Measurements from ENCODE around the gene DOCK9. TPM values are rescaled to one million over a fixed set of nuclear protein-coding genes. Genes with fewer than 3 reads are reported as not detected.

Gene DOCK9
- total and polyA plus RNA-seq, 2 donors (not counting 3 experiments of a cell fraction or from before 2014, with no cell fraction given), result 147 to 323 TPM

- CTCF ChIA-PET, result no interaction called here
- TF ChIP-seq POLR2AphosphoS5 (IDR thresholded peaks at IDR 0.05; ENCODE audit: insufficient read depth, low read depth, low read length) (no peak), GATA2 (IDR thresholded peaks at IDR 0.05; ENCODE audit: insufficient read depth, insufficient read length, low read depth, low read length) (no peak), MAX (IDR thresholded peaks at IDR 0.05; ENCODE audit: insufficient read depth, insufficient read length) (no peak), CTCF (IDR thresholded peaks at IDR 0.05; ENCODE audit: extremely low read depth in 1 of 2, insufficient read depth in 1 of 2, low read depth in 1 of 2, low read length in 2 of 2) (no peak), EZH2 (IDR thresholded peaks at IDR 0.05; ENCODE audit: borderline replicate concordance, low read depth, low read length, severe bottlenecking) (no peak), JUN (IDR thresholded peaks at IDR 0.05; ENCODE audit: borderline replicate concordance, insufficient read depth, insufficient read length, low read depth) (no peak), FOS (IDR thresholded peaks at IDR 0.05; ENCODE audit: borderline replicate concordance, insufficient read depth, low read length) (no peak), POLR2A (IDR thresholded peaks at IDR 0.05; ENCODE audit: low read depth, low read length) (no peak), MYC (IDR thresholded peaks at IDR 0.05; ENCODE audit: low read depth, low read length) (no peak)
- Histone ChIP-seq H3K27me3 (ENCODE audit: control insufficient read depth in 2 of 2, insufficient read depth in 2 of 2, low read length in 2 of 2) (no peaks in the 10 kb centered on the region), H3K9me3 (replicated peaks; ENCODE audit: control insufficient read depth, insufficient read depth, low read length) (no peaks in the 10 kb centered on the region), H4K20me1 (replicated peaks; ENCODE audit: control insufficient read depth, extremely low read depth, insufficient read depth, low read length) (no peaks in the 10 kb centered on the region), H2AFZ (ENCODE audit: low read depth, low read length) (no peak overlapping the region), H3K9ac (replicated peaks; ENCODE audit: extremely low read depth, insufficient read depth, low read length) (no peak overlapping the region), H3K9me1 (replicated peaks; ENCODE audit: control insufficient read depth, extremely low read depth, insufficient read depth, low read length) (no peaks in the 10 kb centered on the region), H3K36me3 (ENCODE audit: control insufficient read depth in 2 of 2, extremely low read depth in 1 of 2, insufficient read depth in 2 of 2, low read length in 2 of 2) (peaks cover 10 to 23% of the 10 kb centered on the region in 2 experiments), H3K79me2 (ENCODE audit: control insufficient read depth, insufficient read depth, low read length) (no peaks in the 10 kb centered on the region), H3K27ac (ENCODE audit: insufficient read depth, low read depth, low read length) (no peak overlapping the region), H3K4me1 (ENCODE audit: control insufficient read depth, extremely low read depth, insufficient read depth, low read length) (no peaks in the 10 kb centered on the region), H3K4me2 (ENCODE audit: insufficient read depth, low read length) (no peak overlapping the region), H3K4me3 (replicated peaks in 1 of 3; ENCODE audit: insufficient read depth in 1 of 3, low read depth in 1 of 3, low read length in 3 of 3) (no peak overlapping the region)
- intact Hi-C loops (cut with micrococcal nuclease), result no loop called here
- BruUV-seq (replicated peaks), result no TSS peak
- DNase-seq (ENCODE audit: low read depth, low spot score) (no peak), FAIRE-seq (no peak)
- POLR2A ChIA-PET, result no interaction called here
- dilution Hi-C loops (cut with MboI; ENCODE audit: extremely low pct_ligation_motif_present, low sequenced_read_pairs), result no loop called here
Observed at GRCh38 chr13:98810746-98811145, 167.1 kb downstream of the DOCK9 start.

Measured in endothelial cell of umbilical vein (primary cell).